HG02571 (cell line): Measurements from ENCODE around the gene PDPK1.
"Not testable (repeated sequence)": the region's sequence is repeated elsewhere in the genome, so short reads cannot be mapped to it uniquely, and the experiment has no call there.

Experiments used
- ATAC-seq: cut with Tn5 transposase; IDR thresholded peaks from one replicate; pipeline ENCODE4 v1.9.1; 2021; ENCODE audit warnings: mild to moderate bottlenecking, moderate library complexity; ENCODE audit not compliant: unreplicated experiment

PDPK1 gene

GRCh38 chr16:2609827-2610470, 72.1 kb downstream of the PDPK1 start:
- no peak for ATAC-seq

DNA sequence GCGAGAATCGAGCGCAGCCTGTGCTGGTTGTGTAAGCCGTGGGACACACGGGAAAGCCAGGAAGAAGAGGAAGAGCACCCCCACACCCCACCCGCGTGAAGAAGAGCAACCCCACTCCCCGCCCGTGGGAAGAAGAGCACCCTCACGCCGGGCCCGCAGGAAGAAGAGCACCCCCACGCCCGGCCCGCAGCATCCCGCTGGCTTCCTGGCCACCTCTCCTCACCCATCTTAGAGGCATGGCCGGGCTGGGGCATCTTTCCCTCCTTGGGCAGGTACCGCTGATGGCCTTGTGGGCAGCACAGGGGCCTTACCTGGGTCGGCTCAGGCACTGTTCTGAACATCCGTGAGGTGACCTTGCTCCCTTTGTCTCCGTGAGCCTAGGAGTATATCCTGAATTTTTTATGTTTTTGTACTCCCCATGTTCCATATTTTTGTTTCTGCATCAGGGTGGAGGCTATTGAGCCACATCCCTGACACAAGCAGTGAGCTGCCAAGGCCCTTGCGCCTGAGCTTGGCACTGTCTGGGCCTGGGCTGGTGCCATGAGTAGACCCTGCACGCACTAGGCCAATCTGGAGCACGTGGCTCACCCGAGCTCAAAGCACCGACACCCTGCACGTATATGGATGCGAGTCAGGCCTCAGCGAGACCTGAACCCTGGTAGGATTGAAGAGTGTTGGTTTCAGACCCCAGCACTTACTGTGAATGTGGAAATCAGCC, 73.1 kb downstream of the PDPK1 start:
- ATAC-seq, result no peak

- no peak for ATAC-seq
Observed at GRCh38 chr16:2611499-2611862, 73.7 kb downstream of the PDPK1 start.

DNA sequence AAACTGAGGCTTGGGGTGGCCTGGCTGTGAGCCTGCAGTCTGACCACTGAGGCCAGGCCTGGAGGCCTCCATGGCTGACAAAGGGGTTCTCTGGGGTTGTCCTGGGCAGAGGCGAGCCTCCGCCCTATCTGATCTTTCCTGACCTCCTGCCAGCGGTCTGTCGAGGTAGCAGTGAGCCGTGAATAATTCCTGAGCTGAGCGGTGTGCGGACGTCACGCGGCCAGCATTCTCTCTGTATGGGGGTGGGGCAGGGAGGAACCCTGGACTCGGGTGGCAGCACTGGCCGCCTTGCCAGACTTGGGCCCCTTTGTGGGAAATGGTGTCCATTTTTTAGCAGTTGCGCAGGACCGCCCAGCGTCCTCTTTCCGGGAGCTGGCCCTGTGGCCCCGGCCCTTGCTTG, 74.1 kb downstream of the PDPK1 start:
- not testable (repeated sequence) for ATAC-seq

DNA sequence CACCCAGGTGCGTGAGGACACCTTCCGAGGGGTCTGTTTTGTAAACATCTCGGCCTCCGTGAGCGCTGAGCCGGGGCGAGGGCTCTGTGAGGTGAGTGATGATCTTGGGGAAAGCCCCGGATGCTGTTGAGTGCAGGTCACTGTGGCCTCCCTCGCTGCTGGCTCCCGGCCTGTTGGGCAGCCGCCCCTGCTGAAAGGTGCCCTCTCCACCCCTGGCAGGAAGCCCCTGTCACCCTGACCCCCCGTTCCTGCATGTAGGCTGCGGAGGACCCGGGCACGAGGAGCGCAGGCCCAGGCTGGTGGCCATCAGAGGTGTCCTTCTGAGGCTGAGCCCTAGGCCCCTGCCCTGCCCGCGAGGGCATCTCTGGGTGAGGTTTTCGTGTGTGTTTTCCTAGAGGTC, 75.4 kb downstream of the PDPK1 start:
- not testable (repeated sequence) for ATAC-seq

DNA sequence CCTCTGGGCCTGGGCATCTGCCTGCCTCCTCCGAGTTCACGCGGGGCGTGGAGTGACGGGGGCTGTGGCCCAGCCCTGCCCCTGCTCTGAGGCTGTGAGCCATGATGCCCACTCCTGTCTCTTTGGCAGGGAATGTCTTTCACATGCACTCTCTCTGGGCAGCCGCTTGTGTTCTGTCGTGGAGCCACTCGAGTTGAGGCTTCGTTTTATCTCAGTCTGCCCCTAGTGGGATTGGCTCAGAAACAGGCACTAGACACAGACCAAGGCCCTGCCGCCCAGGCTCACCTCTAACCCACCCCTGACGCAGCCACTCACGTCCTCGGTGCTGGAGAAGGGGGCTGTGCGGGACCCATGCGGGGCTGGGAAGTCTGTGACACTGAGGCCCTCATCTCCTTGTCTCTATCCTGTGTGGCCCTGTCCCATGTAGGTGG, 77.0 kb downstream of the PDPK1 start:
- no peak for ATAC-seq

- ATAC-seq, result not testable (repeated sequence)
Observed at GRCh38 chr16:2618964-2619363, 81.1 kb downstream of the PDPK1 start.

- not testable (repeated sequence) for ATAC-seq
Observed at GRCh38 chr16:2619628-2620027, 81.8 kb downstream of the PDPK1 start.

DNA sequence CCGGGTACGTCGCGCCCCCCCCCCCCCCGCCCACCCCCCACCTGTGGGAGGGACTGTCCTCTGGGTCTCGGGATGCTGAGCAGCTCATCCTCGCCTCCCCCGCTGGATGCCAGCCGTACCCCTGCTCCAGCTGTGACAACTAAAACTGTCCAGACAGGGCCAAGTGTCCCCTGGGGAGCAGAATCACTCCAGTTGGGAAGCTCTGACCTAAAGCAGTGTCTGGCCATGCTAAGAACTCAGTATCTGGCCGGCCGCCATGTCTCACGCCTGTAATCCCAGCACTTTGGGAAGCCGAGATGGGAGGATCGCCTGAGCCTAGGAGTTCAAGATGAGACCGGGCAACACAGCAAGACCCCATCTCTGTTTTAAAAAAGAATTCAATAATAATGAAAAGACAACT, 83.0 kb downstream of the PDPK1 start:
- not testable (repeated sequence) for ATAC-seq

DNA sequence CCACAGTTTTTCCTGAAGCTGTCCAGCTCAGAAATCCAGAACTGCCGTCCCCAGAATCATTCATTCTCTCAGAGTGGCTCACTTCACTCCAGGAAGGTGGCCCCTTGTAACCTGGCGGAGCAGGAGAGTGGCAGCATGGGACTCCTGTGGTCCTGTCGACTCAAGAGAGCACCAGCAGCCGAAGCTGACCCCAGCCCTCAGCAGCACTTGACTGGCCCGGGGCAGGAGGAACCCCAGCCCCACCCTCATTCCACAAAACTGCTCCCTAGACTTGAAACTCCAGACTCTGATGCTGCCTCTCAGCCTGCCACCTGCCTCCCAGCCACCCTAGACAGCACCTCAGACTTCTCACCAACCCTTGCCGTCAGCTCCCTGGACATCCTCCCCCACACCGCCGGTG, 83.6 kb downstream of the PDPK1 start:
- ATAC-seq, result not testable (repeated sequence)

GRCh38 chr16:2627075-2627474, 89.3 kb downstream of the PDPK1 start:
- not testable (repeated sequence) for ATAC-seq

DNA sequence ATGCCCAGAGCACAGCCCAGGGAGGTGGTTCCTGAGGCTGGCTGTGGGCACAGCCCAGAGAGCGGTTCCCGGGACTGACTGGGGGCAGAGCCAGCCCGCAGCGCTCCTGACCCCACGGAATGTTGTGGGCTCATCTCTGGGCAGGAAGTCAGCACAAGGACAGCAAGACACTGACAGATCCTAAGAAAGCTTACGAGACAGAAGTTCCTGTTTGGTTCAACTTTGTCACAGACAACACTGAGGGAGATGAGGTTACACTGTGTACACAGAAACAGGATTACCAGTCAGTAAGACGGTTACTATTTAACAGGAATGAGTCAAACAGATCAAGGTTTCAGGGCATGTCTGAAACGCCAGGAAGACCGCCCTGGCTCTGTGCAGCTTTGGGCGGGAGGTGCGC, 93.4 kb downstream of the PDPK1 start:
- not testable (repeated sequence) for ATAC-seq

GRCh38 chr16:2632291-2632690, 94.5 kb downstream of the PDPK1 start:
- ATAC-seq, result not testable (repeated sequence)

DNA sequence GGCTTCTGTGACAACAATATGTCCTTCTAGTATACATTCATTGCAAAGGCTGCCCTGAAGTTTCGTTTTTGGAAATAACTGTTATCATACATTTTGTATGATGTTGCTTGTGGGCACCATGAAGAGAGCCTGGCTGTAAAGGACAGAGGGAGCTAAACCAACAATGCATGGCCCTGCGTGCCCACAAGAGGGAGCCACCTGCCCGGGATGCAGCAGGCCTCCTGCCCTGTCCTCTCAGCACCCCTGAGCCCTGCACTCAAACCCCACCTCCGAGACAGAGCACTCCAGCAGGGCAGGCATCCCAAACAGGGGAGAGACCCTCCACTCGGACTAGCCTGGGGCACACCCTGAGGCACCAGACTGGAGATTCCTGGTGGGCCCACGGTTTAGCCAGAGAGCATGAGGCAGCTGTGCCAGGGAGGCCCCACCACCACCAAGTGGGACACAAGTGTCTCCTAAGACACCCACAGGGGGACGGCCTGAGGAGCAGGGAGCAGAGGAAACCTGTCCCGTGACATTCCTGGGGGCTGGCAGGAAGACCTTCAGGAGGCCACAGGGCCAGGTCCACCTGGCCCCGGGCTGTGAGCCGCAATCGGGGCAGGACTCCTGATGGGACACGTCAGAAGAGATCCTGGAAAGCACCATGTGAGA, 101.4 kb downstream of the PDPK1 start:
- not testable (repeated sequence) for ATAC-seq

GRCh38 chr16:2639722-2640072, 101.9 kb downstream of the PDPK1 start:
- ATAC-seq, result not testable (repeated sequence)

- not testable (repeated sequence) for ATAC-seq
Observed at GRCh38 chr16:2642561-2642960, 104.7 kb downstream of the PDPK1 start.

GRCh38 chr16:2644754-2645453, 107.1 kb downstream of the PDPK1 start:
- not testable (repeated sequence) for ATAC-seq

GRCh38 chr16:2651268-2651871, 113.5 kb downstream of the PDPK1 start:
- not testable (repeated sequence) for ATAC-seq
